Uterus (tissue), 2 donors: ENCODE measurements around the gene OFD1.

Experiments
- CTCF ChIP-seq, 4 experiments: fragments of 200-600 bp in 2 of 4; fragments of 450-650 bp in 2 of 4; sonication (generic) in 2 of 4; IDR thresholded peaks; one replicate each; pipeline ENCODE4 v1.5.1; 2016 to 2019; ENCODE audit warnings: antibody characterized with exemption in 4 of 4, mild to moderate bottlenecking in 2 of 4, moderate library complexity in 1 of 4
- POLR2A ChIP-seq, 2 donors: fragments of 450-650 bp; IDR thresholded peaks; one replicate each; pipeline ENCODE4 v1.6.1; 2016; ENCODE audit warnings: antibody characterized with exemption in 2 of 2, mild to moderate bottlenecking in 1 of 2, moderate library complexity in 1 of 2

DNA sequence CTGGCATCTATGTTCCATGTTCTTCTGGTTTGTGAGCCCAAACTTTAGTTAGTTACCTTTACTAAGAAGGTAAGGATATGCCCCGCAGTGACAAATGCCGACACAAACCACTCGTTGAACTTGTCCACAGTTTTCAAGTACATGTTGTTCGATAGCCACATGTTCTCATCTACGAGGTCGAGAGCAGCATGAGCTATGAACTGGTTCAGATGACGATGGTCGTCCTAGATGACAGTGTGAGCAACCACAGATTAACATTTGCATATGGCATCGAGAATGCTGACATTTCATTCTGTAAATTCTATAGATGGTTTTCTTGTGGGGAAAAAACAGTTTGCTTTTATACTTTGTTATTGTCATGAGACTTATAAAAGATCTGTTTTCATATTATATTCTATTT is 18.1 kb upstream of the OFD1 start:
- TF ChIP-seq CTCF (IDR thresholded peaks at IDR 0.05), result no peak
- TF ChIP-seq POLR2A (IDR thresholded peaks at IDR 0.05), result no peak
